Astrocyte (in vitro differentiated cells and primary cell): ENCODE results near the gene SLC25A18.

Source experiments
- EZH2 ChIP-seq: IDR thresholded peaks from 2 replicates; pipeline ENCODE4 v1.6.1; 2012; ENCODE audit warnings: mild to moderate bottlenecking, low read length, inconsistent platforms; ENCODE audit not compliant: insufficient read depth
- TF ChIP-seq, protein P1 (sequence below): IDR thresholded peaks from 2 replicates; pipeline ENCODE4 v1.5.1; 2011; ENCODE audit warnings: low read depth, mild to moderate bottlenecking, inconsistent platforms, low read length, moderate library complexity; ENCODE audit not compliant: insufficient read depth

DNA sequence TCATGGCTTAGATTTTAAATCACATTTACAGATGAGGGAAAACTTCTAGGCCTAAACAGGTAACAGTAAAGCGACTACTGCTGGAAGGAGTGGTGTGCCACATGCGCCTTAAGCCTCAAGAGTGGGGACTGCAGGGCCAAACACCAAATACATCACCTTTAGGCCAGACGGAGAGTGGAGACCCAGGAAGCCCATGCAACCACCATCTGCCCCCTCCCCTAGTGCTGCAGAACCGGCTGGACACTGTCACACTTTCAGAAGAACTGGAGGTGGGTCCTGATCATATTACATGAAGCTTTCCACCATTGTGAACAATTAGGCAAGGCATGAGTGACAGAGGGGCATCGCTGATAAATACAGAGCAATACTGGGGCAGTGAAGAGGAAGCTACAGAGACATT is 28.9 kb downstream of the SLC25A18 start:
- TF ChIP-seq, protein P1, sequence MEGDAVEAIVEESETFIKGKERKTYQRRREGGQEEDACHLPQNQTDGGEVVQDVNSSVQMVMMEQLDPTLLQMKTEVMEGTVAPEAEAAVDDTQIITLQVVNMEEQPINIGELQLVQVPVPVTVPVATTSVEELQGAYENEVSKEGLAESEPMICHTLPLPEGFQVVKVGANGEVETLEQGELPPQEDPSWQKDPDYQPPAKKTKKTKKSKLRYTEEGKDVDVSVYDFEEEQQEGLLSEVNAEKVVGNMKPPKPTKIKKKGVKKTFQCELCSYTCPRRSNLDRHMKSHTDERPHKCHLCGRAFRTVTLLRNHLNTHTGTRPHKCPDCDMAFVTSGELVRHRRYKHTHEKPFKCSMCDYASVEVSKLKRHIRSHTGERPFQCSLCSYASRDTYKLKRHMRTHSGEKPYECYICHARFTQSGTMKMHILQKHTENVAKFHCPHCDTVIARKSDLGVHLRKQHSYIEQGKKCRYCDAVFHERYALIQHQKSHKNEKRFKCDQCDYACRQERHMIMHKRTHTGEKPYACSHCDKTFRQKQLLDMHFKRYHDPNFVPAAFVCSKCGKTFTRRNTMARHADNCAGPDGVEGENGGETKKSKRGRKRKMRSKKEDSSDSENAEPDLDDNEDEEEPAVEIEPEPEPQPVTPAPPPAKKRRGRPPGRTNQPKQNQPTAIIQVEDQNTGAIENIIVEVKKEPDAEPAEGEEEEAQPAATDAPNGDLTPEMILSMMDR = no peak
- TF ChIP-seq EZH2 = no peak
